ENCODE measurements around the gene GGT6.

DNA sequence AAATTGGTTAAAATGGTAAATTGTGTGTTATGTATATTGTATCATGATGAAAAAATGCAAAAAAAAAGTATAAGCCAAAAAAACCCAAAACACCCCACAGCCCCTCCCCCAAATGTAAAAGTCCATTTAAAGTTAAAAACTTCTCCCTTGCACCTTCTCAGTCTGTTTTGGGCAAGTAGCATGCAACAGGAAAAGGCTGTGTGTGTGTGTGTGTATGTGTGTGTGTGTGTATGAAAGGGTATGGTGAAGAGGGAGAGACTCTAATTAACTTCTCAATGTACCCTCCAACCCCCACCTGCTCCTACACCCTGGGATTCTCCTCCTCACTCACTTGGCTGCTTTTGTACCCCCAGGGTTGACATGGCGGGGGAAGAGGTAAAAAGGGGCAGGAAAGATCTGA, 9.2 kb upstream of the GGT6 start:
- TF ChIP-seq, protein P1, sequence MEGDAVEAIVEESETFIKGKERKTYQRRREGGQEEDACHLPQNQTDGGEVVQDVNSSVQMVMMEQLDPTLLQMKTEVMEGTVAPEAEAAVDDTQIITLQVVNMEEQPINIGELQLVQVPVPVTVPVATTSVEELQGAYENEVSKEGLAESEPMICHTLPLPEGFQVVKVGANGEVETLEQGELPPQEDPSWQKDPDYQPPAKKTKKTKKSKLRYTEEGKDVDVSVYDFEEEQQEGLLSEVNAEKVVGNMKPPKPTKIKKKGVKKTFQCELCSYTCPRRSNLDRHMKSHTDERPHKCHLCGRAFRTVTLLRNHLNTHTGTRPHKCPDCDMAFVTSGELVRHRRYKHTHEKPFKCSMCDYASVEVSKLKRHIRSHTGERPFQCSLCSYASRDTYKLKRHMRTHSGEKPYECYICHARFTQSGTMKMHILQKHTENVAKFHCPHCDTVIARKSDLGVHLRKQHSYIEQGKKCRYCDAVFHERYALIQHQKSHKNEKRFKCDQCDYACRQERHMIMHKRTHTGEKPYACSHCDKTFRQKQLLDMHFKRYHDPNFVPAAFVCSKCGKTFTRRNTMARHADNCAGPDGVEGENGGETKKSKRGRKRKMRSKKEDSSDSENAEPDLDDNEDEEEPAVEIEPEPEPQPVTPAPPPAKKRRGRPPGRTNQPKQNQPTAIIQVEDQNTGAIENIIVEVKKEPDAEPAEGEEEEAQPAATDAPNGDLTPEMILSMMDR (IDR thresholded peaks at IDR 0.05) = no peak
- no peak for TF ChIP-seq POLR2A (IDR thresholded peaks at IDR 0.05)
